Fibroblast of lung (primary cell): Measurements from ENCODE around the gene NFE2L3. TPM values are rescaled to one million over a fixed set of nuclear protein-coding genes. Genes with fewer than 3 reads are reported as not detected.

Experiments used
- DNase-seq, 2 donors: peaks; one replicate each; pipeline versions ENCODE4 v3.0.0 to v3.0.0-alpha.2; 2010; ENCODE audit warnings: low read depth in 2 of 2
- H2AFZ ChIP-seq: 2 replicates; pipeline ENCODE4 v1.5.1; 2012; ENCODE audit warnings: low read length, control low read depth, inconsistent platforms
- H3K27ac ChIP-seq: 2 replicates; pipeline ENCODE4 v1.5.1; 2011; ENCODE audit warnings: low read length, control low read depth; ENCODE audit not compliant: insufficient read depth
- H3K27me3 ChIP-seq: 2 replicates; pipeline ENCODE4 v1.5.1; 2011; ENCODE audit warnings: mild to moderate bottlenecking, low read length; ENCODE audit not compliant: control insufficient read depth, insufficient read depth
- H3K36me3 ChIP-seq: 2 replicates; pipeline ENCODE4 v1.5.1; 2011; ENCODE audit warnings: low read length; ENCODE audit not compliant: control insufficient read depth, insufficient read depth
- H3K4me1 ChIP-seq: 2 replicates; pipeline ENCODE4 v1.5.1; 2011; ENCODE audit warnings: low read length; ENCODE audit not compliant: control insufficient read depth, insufficient read depth; ENCODE audit errors: extremely low read depth
- H3K4me2 ChIP-seq: 2 replicates; pipeline ENCODE4 v1.5.1; 2011; ENCODE audit warnings: low read length, control low read depth; ENCODE audit not compliant: insufficient read depth; ENCODE audit errors: extremely low read depth
- H3K4me3 ChIP-seq, 4 experiments: fragments of 200-600 bp in 1 of 4; sonication (generic) in 1 of 4; replicated peaks in 1 of 4; 2 replicates each; pipeline ENCODE4 v1.5.1; 2011 to 2016; ENCODE audit warnings: low read length in 4 of 4, low read depth in 3 of 4, mild to moderate bottlenecking in 3 of 4, control low read depth in 2 of 4, inconsistent platforms in 1 of 4, mixed read lengths in 1 of 4; ENCODE audit not compliant: insufficient read depth in 1 of 4; ENCODE audit errors: control extremely low read depth in 1 of 4
- H3K79me2 ChIP-seq: 2 replicates; pipeline ENCODE4 v1.5.1; 2012; ENCODE audit warnings: mild to moderate bottlenecking, low read length, inconsistent platforms; ENCODE audit not compliant: control insufficient read depth, insufficient read depth
- H3K9ac ChIP-seq: 2 replicates; pipeline ENCODE4 v1.5.1; 2011; ENCODE audit warnings: mild to moderate bottlenecking, low read length, control low read depth; ENCODE audit not compliant: insufficient read depth
- H3K9me3 ChIP-seq: 2 replicates; pipeline ENCODE4 v1.5.1; 2012; ENCODE audit warnings: low read depth, low read length; ENCODE audit not compliant: control insufficient read depth, insufficient read depth
- H4K20me1 ChIP-seq: 2 replicates; pipeline ENCODE4 v1.5.1; 2011; ENCODE audit warnings: low read length; ENCODE audit not compliant: control insufficient read depth, insufficient read depth; ENCODE audit errors: extremely low read depth
- CTCF ChIP-seq, 2 donors: IDR thresholded peaks in 1 of 2; conservative IDR thresholded peaks in 1 of 2; 1 replicate in 1 of 2; 2 replicates in 1 of 2; pipeline ENCODE4 v1.5.1; 2011 to 2012; ENCODE audit warnings: low read length in 2 of 2, control low read depth in 1 of 2, inconsistent platforms in 1 of 2, low read depth in 1 of 2, mild to moderate bottlenecking in 1 of 2
- EZH2 ChIP-seq: IDR thresholded peaks from 2 replicates; pipeline ENCODE4 v1.5.1; 2012; ENCODE audit warnings: low read length, control low read depth, mild to moderate bottlenecking; ENCODE audit errors: missing control alignments
- polyA plus RNA-seq, 2 donors: library from polyadenylated mRNA; depleted of rRNA in 1 of 2; stranded (reverse) in 1 of 2; unstranded in 1 of 2; fragments of >200 nt; gene quantifications; 2 replicates each; pipeline ENCODE4 v1.2.1, GENCODE V29; 2011 to 2012; ENCODE audit warnings: missing spikeins in 1 of 2
- total RNA-seq: library from RNA; depleted of rRNA; stranded (reverse); fragments of >200 nt; gene quantifications from 2 replicates; pipeline ENCODE4 v1.2.1, GENCODE V29; 2014

The NFE2L3 gene
- total and polyA plus RNA-seq, 2 donors (not counting 1 experiment from before 2014, with no cell fraction given) = 5.3 to 9.1 TPM

GRCh38 chr7:26189697-26190096, 37.7 kb downstream of the NFE2L3 start:
- H3K27ac ChIP-seq = no peak overlapping the region
- no peak overlapping the region for H3K4me3 ChIP-seq
- TF ChIP-seq EZH2 (no peak), CTCF (conservative IDR thresholded peaks at IDR 0.05 in 1 of 2, IDR thresholded peaks at IDR 0.05 in 1 of 2; ENCODE audit: low read depth in 1 of 2, low read length in 2 of 2) (no peak)
- DNase-seq = no peak
- peaks cover 3% of the 10 kb centered on the region for H4K20me1 ChIP-seq
- H3K27me3 ChIP-seq = no peaks in the 10 kb centered on the region
- H3K4me2 ChIP-seq = no peak overlapping the region
- peaks cover 31% of the 10 kb centered on the region for H3K79me2 ChIP-seq
- H2AFZ ChIP-seq = no peak overlapping the region
- H3K4me1 ChIP-seq = no peaks in the 10 kb centered on the region
- H3K36me3 ChIP-seq = peaks cover 14% of the 10 kb centered on the region
- no peaks in the 10 kb centered on the region for H3K9me3 ChIP-seq
- no peak overlapping the region for H3K9ac ChIP-seq

- Histone ChIP-seq H4K20me1 (peaks cover 3% of the 10 kb centered on the region), H3K79me2 (peaks cover 38% of the 10 kb centered on the region), H3K9me3 (no peaks in the 10 kb centered on the region)
Observed at GRCh38 chr7:26190417-26190869, 38.4 kb downstream of the NFE2L3 start.

GRCh38 chr7:26191233-26191973, 39.4 kb downstream of the NFE2L3 start:
- H3K4me1 ChIP-seq = peaks cover 2% of the 10 kb centered on the region
- peaks cover 3% of the 10 kb centered on the region for H4K20me1 ChIP-seq
- peaks cover 16% of the 10 kb centered on the region for H3K36me3 ChIP-seq
- H3K4me2 ChIP-seq = no peak overlapping the region
- no peaks in the 10 kb centered on the region for H3K27me3 ChIP-seq
- DNase-seq = no peak
- H2AFZ ChIP-seq = no peak overlapping the region
- H3K9me3 ChIP-seq = no peaks in the 10 kb centered on the region
- no peak overlapping the region for H3K27ac ChIP-seq
- no peak overlapping the region for H3K4me3 ChIP-seq
- TF ChIP-seq EZH2 (no peak), CTCF (conservative IDR thresholded peaks at IDR 0.05 in 1 of 2, IDR thresholded peaks at IDR 0.05 in 1 of 2; ENCODE audit: low read depth in 1 of 2, low read length in 2 of 2) (no peak)
- H3K9ac ChIP-seq = no peak overlapping the region
- H3K79me2 ChIP-seq = peaks cover 48% of the 10 kb centered on the region

More at GRCh38 chr7:26190417-26190869, 38.4 kb downstream of the NFE2L3 start:
- DNase-seq = no peak
- H3K9ac ChIP-seq = no peak overlapping the region
- no peak overlapping the region for H3K4me2 ChIP-seq
- H3K27me3 ChIP-seq = no peaks in the 10 kb centered on the region
- no peak overlapping the region for H2AFZ ChIP-seq
- no peak overlapping the region for H3K4me3 ChIP-seq
- H3K4me1 ChIP-seq = no peaks in the 10 kb centered on the region
- peaks cover 14% of the 10 kb centered on the region for H3K36me3 ChIP-seq
- no peak overlapping the region for H3K27ac ChIP-seq
- TF ChIP-seq CTCF (conservative IDR thresholded peaks at IDR 0.05 in 1 of 2, IDR thresholded peaks at IDR 0.05 in 1 of 2; ENCODE audit: low read depth in 1 of 2, low read length in 2 of 2) (no peak), EZH2 (no peak)
